ENCODE results near the gene HOXA9.

HOXA9 gene

DNA sequence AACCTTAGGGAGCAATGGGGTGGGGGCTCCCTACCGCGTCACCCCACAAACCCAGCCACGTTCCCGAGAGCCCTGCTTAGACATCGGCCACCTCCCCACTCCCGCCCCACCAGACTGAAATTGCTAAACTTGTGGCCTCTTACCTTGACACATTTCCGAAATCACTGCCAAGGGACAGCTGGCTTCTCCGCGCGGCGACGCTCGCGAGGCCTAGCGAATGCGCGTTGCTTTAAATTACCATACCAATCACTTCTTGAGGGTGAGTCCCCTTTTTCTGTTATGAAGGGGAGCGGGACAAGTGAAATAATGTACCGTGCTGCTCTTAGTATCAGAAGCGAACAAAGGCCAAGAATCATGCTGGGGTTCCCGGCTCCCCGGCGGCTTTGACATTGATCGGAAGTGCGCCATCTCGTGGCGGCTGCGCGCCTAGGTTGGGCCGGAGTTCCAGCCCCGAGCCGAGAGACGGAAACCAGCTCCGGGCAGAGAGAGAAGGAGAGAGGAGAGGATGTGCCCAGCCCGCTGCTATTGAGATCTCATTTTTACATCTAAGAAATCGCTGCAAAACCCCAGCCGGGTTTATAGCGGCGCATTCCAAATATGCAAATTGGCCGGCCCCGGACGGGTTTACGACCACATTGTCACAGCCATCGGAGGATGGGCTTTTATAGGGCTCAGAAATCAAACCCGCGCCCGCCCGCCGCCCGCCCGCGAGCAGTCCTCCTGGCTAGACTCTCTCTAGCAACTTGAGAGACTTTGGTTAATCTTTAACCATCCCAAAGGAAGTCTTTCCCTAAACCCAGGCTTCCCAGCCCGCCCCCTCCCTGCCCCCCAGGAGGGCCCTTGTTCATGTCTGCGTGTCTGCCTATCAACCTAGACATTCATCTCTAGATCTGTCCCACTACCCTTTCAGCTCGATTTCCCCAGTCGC is 14.4 kb upstream of the HOXA9 start:
- ATAC-seq: peak; percentile 88
- no peak for TF ChIP-seq SNAI2 (CRISPR knock-in tag; IDR thresholded peaks at IDR 0.05)

- TF ChIP-seq ZNF70 (CRISPR knock-in tag; IDR thresholded peaks at IDR 0.05): no peak
- TF ChIP-seq ZNF8 (CRISPR knock-in tag; IDR thresholded peaks at IDR 0.05): no peak
- TF ChIP-seq GLIS3 (CRISPR knock-in tag; IDR thresholded peaks at IDR 0.05): no peak
- no peak for TF ChIP-seq ZNF565 (CRISPR knock-in tag; conservative IDR thresholded peaks at IDR 0.05; ENCODE audit: low read depth)
- TF ChIP-seq ARNTL (CRISPR knock-in tag; IDR thresholded peaks at IDR 0.05; ENCODE audit: borderline replicate concordance, low read depth): no peak
- TF ChIP-seq ZFP30 (CRISPR knock-in tag; IDR thresholded peaks at IDR 0.05): no peak
- TF ChIP-seq, protein P1, sequence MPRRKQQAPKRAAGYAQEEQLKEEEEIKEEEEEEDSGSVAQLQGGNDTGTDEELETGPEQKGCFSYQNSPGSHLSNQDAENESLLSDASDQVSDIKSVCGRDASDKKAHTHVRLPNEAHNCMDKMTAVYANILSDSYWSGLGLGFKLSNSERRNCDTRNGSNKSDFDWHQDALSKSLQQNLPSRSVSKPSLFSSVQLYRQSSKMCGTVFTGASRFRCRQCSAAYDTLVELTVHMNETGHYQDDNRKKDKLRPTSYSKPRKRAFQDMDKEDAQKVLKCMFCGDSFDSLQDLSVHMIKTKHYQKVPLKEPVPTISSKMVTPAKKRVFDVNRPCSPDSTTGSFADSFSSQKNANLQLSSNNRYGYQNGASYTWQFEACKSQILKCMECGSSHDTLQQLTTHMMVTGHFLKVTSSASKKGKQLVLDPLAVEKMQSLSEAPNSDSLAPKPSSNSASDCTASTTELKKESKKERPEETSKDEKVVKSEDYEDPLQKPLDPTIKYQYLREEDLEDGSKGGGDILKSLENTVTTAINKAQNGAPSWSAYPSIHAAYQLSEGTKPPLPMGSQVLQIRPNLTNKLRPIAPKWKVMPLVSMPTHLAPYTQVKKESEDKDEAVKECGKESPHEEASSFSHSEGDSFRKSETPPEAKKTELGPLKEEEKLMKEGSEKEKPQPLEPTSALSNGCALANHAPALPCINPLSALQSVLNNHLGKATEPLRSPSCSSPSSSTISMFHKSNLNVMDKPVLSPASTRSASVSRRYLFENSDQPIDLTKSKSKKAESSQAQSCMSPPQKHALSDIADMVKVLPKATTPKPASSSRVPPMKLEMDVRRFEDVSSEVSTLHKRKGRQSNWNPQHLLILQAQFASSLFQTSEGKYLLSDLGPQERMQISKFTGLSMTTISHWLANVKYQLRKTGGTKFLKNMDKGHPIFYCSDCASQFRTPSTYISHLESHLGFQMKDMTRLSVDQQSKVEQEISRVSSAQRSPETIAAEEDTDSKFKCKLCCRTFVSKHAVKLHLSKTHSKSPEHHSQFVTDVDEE (CRISPR knock-in tag; IDR thresholded peaks at IDR 0.05): no peak
Observed at GRCh38 chr7:27179030-27179429, 13.7 kb upstream of the HOXA9 start.

DNA sequence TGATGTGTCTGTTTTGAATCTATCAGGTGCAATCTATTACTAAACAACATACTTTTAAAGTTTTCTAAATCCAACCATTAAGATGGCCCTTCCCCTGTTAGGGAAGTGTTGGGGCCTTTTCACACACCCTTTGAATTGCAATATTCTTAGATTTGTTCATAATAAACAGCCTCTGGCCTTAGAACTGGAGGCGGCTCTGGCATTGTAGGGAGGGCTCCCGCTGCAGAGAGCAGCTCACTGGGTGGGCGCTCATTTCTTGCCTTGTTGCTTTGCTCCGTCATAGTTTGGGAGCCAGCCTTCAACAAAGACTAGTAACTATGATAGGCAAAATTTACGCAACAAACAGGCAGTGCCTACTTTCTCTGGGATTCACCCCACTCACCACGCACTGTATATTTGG is 13.0 kb upstream of the HOXA9 start:
- TF ChIP-seq POU6F1 (CRISPR knock-in tag; IDR thresholded peaks at IDR 0.05; ENCODE audit: borderline replicate concordance, low read depth): no peak
- TF ChIP-seq ARNTL (CRISPR knock-in tag; IDR thresholded peaks at IDR 0.05; ENCODE audit: borderline replicate concordance, low read depth): no peak
- TF ChIP-seq ZFP3 (CRISPR knock-in tag; IDR thresholded peaks at IDR 0.05): no peak
- no peak for TF ChIP-seq GLIS3 (CRISPR knock-in tag; IDR thresholded peaks at IDR 0.05)
- TF ChIP-seq RARB (CRISPR knock-in tag; IDR thresholded peaks at IDR 0.05): no peak
- no peak for TF ChIP-seq SNAI2 (CRISPR knock-in tag; IDR thresholded peaks at IDR 0.05)
- TF ChIP-seq ZNF565 (CRISPR knock-in tag; conservative IDR thresholded peaks at IDR 0.05; ENCODE audit: low read depth): no peak
- TF ChIP-seq ISL1 (CRISPR knock-in tag; IDR thresholded peaks at IDR 0.05): no peak
- TF ChIP-seq TCF4 (CRISPR knock-in tag; IDR thresholded peaks at IDR 0.05; ENCODE audit: borderline replicate concordance): no peak
- no peak for TF ChIP-seq BACH2 (CRISPR knock-in tag; IDR thresholded peaks at IDR 0.05; ENCODE audit: borderline replicate concordance)
- TF ChIP-seq ZNF8 (CRISPR knock-in tag; IDR thresholded peaks at IDR 0.05): no peak
- no peak for ATAC-seq

More at GRCh38 chr7:27179030-27179429, 13.7 kb upstream of the HOXA9 start:
- no peak for ATAC-seq

DNA sequence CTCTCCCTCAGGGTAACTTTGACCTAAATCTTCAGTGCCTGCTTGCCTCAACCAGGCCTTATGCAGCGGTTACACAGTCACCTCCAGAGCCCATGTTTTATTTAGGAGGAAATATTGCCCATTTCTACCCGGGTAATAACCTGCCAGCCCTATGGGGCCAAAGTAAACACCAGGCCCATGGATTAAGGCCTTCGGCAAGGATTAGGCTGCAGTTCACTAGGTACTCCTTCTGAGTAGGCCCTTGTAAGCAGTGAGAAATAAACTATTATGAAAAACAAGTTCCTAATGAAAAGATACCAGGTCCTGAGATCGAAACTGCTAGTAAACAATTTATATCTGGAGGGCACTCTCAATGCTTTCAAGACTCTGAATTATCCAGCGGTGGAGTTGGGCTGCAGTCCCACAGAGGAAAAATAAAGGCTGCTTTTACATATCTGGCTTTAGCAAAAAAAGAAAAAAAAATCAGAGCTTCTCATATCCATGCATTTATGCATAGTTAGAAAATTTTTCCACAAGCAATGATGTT is 12.5 kb upstream of the HOXA9 start:
- TF ChIP-seq CSDC2 (CRISPR knock-in tag; IDR thresholded peaks at IDR 0.05) (no peak), TOX (CRISPR knock-in tag; IDR thresholded peaks at IDR 0.05; ENCODE audit: borderline replicate concordance) (no peak), ARNTL (CRISPR knock-in tag; IDR thresholded peaks at IDR 0.05; ENCODE audit: borderline replicate concordance, low read depth) (no peak), BACH2 (CRISPR knock-in tag; IDR thresholded peaks at IDR 0.05; ENCODE audit: borderline replicate concordance) (no peak), CSRNP3 (CRISPR knock-in tag; IDR thresholded peaks at IDR 0.05) (no peak), TCF4 (CRISPR knock-in tag; IDR thresholded peaks at IDR 0.05; ENCODE audit: borderline replicate concordance) (no peak), ZNF70 (CRISPR knock-in tag; IDR thresholded peaks at IDR 0.05) (no peak), RARB (CRISPR knock-in tag; IDR thresholded peaks at IDR 0.05) (no peak)
- TF ChIP-seq, protein P1 (CRISPR knock-in tag; IDR thresholded peaks at IDR 0.05): no peak
- TF ChIP-seq, protein P2, sequence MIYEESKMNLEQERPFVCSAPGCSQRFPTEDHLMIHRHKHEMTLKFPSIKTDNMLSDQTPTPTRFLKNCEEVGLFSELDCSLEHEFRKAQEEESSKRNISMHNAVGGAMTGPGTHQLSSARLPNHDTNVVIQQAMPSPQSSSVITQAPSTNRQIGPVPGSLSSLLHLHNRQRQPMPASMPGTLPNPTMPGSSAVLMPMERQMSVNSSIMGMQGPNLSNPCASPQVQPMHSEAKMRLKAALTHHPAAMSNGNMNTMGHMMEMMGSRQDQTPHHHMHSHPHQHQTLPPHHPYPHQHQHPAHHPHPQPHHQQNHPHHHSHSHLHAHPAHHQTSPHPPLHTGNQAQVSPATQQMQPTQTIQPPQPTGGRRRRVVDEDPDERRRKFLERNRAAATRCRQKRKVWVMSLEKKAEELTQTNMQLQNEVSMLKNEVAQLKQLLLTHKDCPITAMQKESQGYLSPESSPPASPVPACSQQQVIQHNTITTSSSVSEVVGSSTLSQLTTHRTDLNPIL (CRISPR knock-in tag; IDR thresholded peaks at IDR 0.05; ENCODE audit: low read depth): no peak
- ATAC-seq: no peak
